B cell (primary cell): ENCODE results near the gene C17orf100.

Experiments
- EZH2 ChIP-seq: IDR thresholded peaks from 2 replicates; pipeline ENCODE4 v1.6.1; 2012; ENCODE audit warnings: borderline replicate concordance, low read depth, mild to moderate bottlenecking, moderate library complexity, low read length; ENCODE audit not compliant: insufficient read depth, poor library complexity, severe bottlenecking
- TF ChIP-seq, protein P1 (sequence below): fragments of 200-600 bp; IDR thresholded peaks from one replicate; pipeline ENCODE4 v1.8.0; 2022; ENCODE audit warnings: antibody characterized with exemption, mild to moderate bottlenecking

GRCh38 chr17:6636616-6637457, 14.7 kb upstream of the C17orf100 start:
- no peak for TF ChIP-seq EZH2
- TF ChIP-seq, protein P1, sequence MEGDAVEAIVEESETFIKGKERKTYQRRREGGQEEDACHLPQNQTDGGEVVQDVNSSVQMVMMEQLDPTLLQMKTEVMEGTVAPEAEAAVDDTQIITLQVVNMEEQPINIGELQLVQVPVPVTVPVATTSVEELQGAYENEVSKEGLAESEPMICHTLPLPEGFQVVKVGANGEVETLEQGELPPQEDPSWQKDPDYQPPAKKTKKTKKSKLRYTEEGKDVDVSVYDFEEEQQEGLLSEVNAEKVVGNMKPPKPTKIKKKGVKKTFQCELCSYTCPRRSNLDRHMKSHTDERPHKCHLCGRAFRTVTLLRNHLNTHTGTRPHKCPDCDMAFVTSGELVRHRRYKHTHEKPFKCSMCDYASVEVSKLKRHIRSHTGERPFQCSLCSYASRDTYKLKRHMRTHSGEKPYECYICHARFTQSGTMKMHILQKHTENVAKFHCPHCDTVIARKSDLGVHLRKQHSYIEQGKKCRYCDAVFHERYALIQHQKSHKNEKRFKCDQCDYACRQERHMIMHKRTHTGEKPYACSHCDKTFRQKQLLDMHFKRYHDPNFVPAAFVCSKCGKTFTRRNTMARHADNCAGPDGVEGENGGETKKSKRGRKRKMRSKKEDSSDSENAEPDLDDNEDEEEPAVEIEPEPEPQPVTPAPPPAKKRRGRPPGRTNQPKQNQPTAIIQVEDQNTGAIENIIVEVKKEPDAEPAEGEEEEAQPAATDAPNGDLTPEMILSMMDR = no peak
